Activated CD8-positive, alpha-beta memory T cell treated with anti-CD3 and anti-CD28 coated beads, Interleukin-2, amount 50 U/mL, for 4 hours (primary cell): ENCODE results near the gene WFDC9.
"Not testable (repeated sequence)": the region's sequence is repeated elsewhere in the genome, so short reads cannot be mapped to it uniquely, and the experiment has no call there.

Experiments
- DNase-seq: peaks from one replicate; pipeline ENCODE4 v3.0.0-alpha.2; 2020

WFDC9 gene

GRCh38 chr20:45631184-45631583, at the start of gene WFDC9:
TSS of gene WFDC9 (minus strand) at chr20:45631284. CDS start at chr20:45610181, 21,103 bp downstream.
- no peak for DNase-seq

GRCh38 chr20:45679650-45680049, 48.6 kb upstream of the WFDC9 start:
- DNase-seq: no peak

GRCh38 chr20:45672765-45673164, 41.7 kb upstream of the WFDC9 start:
- DNase-seq: no peak

- DNase-seq: no peak
These were observed 39.1 kb upstream of the WFDC9 start, which contains the start of gene WFDC11 for GRCh38 chr20:45670139-45670538. TSS of gene WFDC11 (minus strand) at chr20:45670239. CDS start at chr20:45650600, 19,639 bp downstream.

- not testable (repeated sequence) for DNase-seq
These were observed 26.0 kb upstream of the WFDC9 start for GRCh38 chr20:45657038-45657437.

GRCh38 chr20:45651726-45652125, 20.6 kb upstream of the WFDC9 start:
- DNase-seq: not testable (repeated sequence)

- no peak for DNase-seq
These were observed 18.3 kb upstream of the WFDC9 start for GRCh38 chr20:45649312-45649863.

GRCh38 chr20:45647441-45648050, 16.5 kb upstream of the WFDC9 start:
- no peak for DNase-seq

- DNase-seq: no peak
These were observed 15.8 kb upstream of the WFDC9 start for GRCh38 chr20:45646875-45647274.

- DNase-seq: not testable (repeated sequence)
These were observed 14.8 kb upstream of the WFDC9 start for GRCh38 chr20:45645869-45646268.

GRCh38 chr20:45641076-45641475, 10.0 kb upstream of the WFDC9 start:
- not testable (repeated sequence) for DNase-seq

- no peak for DNase-seq
These were observed 8.6 kb upstream of the WFDC9 start for GRCh38 chr20:45639687-45640086.

GRCh38 chr20:45636513-45636912, 5.4 kb upstream of the WFDC9 start:
- DNase-seq: no peak

- DNase-seq: no peak
These were observed 713 bp downstream of the WFDC9 start for GRCh38 chr20:45630371-45630770.

GRCh38 chr20:45629496-45630100, 1.5 kb downstream of the WFDC9 start, which contains the start of gene WFDC10A:
TSS of gene WFDC10A (plus strand) at chr20:45629739. CDS start at chr20:45629814, 75 bp downstream.
- no peak for DNase-seq

- no peak for DNase-seq
These were observed 4.5 kb downstream of the WFDC9 start for GRCh38 chr20:45626540-45626939.

- DNase-seq: no peak
These were observed 9.5 kb downstream of the WFDC9 start for GRCh38 chr20:45621593-45621992.

GRCh38 chr20:45617591-45617990, 13.5 kb downstream of the WFDC9 start:
- DNase-seq: no peak

- no peak for DNase-seq
These were observed 18.8 kb downstream of the WFDC9 start for GRCh38 chr20:45612314-45612713.

GRCh38 chr20:45611054-45611453, 20.0 kb downstream of the WFDC9 start:
- no peak for DNase-seq

GRCh38 chr20:45607810-45608209, 23.3 kb downstream of the WFDC9 start:
- no peak for DNase-seq

GRCh38 chr20:45595235-45595634, 35.8 kb downstream of the WFDC9 start:
- no peak for DNase-seq

- no peak for DNase-seq
These were observed 37.6 kb downstream of the WFDC9 start for GRCh38 chr20:45593498-45593897.

- DNase-seq: no peak
These were observed 38.4 kb downstream of the WFDC9 start for GRCh38 chr20:45592574-45593189.
